ENCODE results near the gene ABCG1. TPM values are rescaled to one million over a fixed set of nuclear protein-coding genes. Genes with fewer than 3 reads are reported as not detected.

Gene ABCG1
- polyA plus RNA-seq, 2 of the 4 experiments (the other 2 are of a cell fraction): 2.3 to 5.1 TPM

DNA sequence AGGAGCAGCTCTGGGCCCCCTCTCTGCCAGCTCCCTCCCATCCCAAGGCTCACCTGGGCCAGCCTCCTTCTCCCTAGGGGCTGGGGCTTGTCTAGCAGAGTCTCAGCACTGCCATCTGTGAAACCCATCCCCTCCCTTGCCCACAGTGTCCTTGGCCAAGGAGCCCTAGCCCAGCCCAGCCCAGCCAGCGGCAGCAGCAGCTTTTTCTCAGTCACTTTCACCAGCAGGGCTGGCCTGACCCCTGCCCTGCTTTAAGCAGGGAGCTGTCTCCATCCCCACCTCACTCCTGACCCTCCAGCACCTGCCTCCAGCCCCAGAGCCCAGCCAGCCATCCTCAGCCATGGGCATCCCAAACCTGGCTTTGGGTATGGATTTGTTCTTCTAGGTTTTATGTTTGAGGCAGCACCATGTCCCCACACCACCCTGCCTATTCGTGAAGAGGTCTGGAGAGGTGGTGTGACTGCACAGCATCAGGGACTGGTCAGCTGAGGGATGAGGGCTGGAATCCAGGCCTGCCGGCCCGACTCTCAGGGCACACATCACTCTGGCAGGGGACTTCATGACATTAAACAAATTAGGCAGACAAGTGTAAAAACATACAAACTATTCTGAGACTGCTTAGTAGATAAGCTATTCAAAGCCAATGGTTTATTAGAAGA is 36.1 kb upstream of the ABCG1 start:
- FAIRE-seq: no peak
- no peak overlapping the region for H3K27ac ChIP-seq
- H3K4me1 ChIP-seq: no peaks in the 10 kb centered on the region
- 40% methylated on average over 3 of the region's 4 CpGs for WGBS (ENCODE audit: missing lambda C conversion rate)
- ChIA-PET CTCF (interaction anchor here (0.8 to 1.2 kb wide), 2 partner anchors 37 to 38 kb away, joined by 3 read pairs; no protein-coding TSS in a partner anchor), POLR2A (no interaction called here)
- H3K4me2 ChIP-seq: no peak overlapping the region
- H3K9me3 ChIP-seq: no peaks in the 10 kb centered on the region
- H3K4me3 ChIP-seq: no peak overlapping the region
- DNase-seq (ENCODE audit: low read depth in 1 of 2, low spot score in 1 of 2): no peak
- TF ChIP-seq EHF (CRISPR knock-in tag; IDR thresholded peaks at IDR 0.05) (no peak), HEYL (CRISPR knock-in tag; IDR thresholded peaks at IDR 0.05) (no peak), RAD21 (conservative IDR thresholded peaks at IDR 0.05 in 1 of 2, IDR thresholded peaks at IDR 0.05 in 1 of 2) (no peak), ZSCAN20 (CRISPR knock-in tag; IDR thresholded peaks at IDR 0.05) (no peak), RCOR1 (IDR thresholded peaks at IDR 0.05; ENCODE audit: low read depth, low read length) (no peak), HOXB13 (CRISPR knock-in tag; IDR thresholded peaks at IDR 0.05; ENCODE audit: low read depth) (no peak), CBX2 (IDR thresholded peaks at IDR 0.05; ENCODE audit: borderline replicate concordance, low read depth) (no peak), JUNB (IDR thresholded peaks at IDR 0.05) (no peak), FOSB (CRISPR knock-in tag; IDR thresholded peaks at IDR 0.05) (no peak), POLR2AphosphoS2 (conservative IDR thresholded peaks at IDR 0.05; ENCODE audit: low read length) (no peak), CBX8 (IDR thresholded peaks at IDR 0.05) (no peak), TFCP2L1 (CRISPR knock-in tag; IDR thresholded peaks at IDR 0.05) (no peak), GATA3 (IDR thresholded peaks at IDR 0.05; ENCODE audit: borderline replicate concordance) (no peak)
- TF ChIP-seq, protein P1, sequence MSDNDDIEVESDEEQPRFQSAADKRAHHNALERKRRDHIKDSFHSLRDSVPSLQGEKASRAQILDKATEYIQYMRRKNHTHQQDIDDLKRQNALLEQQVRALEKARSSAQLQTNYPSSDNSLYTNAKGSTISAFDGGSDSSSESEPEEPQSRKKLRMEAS (IDR thresholded peaks at IDR 0.05): no peak
- TF ChIP-seq, protein P2, sequence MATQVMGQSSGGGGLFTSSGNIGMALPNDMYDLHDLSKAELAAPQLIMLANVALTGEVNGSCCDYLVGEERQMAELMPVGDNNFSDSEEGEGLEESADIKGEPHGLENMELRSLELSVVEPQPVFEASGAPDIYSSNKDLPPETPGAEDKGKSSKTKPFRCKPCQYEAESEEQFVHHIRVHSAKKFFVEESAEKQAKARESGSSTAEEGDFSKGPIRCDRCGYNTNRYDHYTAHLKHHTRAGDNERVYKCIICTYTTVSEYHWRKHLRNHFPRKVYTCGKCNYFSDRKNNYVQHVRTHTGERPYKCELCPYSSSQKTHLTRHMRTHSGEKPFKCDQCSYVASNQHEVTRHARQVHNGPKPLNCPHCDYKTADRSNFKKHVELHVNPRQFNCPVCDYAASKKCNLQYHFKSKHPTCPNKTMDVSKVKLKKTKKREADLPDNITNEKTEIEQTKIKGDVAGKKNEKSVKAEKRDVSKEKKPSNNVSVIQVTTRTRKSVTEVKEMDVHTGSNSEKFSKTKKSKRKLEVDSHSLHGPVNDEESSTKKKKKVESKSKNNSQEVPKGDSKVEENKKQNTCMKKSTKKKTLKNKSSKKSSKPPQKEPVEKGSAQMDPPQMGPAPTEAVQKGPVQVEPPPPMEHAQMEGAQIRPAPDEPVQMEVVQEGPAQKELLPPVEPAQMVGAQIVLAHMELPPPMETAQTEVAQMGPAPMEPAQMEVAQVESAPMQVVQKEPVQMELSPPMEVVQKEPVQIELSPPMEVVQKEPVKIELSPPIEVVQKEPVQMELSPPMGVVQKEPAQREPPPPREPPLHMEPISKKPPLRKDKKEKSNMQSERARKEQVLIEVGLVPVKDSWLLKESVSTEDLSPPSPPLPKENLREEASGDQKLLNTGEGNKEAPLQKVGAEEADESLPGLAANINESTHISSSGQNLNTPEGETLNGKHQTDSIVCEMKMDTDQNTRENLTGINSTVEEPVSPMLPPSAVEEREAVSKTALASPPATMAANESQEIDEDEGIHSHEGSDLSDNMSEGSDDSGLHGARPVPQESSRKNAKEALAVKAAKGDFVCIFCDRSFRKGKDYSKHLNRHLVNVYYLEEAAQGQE (IDR thresholded peaks at IDR 0.05): no peak
- TF ChIP-seq, protein P3, sequence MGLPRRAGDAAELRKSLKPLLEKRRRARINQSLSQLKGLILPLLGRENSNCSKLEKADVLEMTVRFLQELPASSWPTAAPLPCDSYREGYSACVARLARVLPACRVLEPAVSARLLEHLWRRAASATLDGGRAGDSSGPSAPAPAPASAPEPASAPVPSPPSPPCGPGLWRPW (IDR thresholded peaks at IDR 0.05): no peak
- TF ChIP-seq, protein P4, sequence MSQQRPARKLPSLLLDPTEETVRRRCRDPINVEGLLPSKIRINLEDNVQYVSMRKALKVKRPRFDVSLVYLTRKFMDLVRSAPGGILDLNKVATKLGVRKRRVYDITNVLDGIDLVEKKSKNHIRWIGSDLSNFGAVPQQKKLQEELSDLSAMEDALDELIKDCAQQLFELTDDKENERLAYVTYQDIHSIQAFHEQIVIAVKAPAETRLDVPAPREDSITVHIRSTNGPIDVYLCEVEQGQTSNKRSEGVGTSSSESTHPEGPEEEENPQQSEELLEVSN (IDR thresholded peaks at IDR 0.05; ENCODE audit: borderline replicate concordance, low read depth): no peak
- no peak for ATAC-seq

DNA sequence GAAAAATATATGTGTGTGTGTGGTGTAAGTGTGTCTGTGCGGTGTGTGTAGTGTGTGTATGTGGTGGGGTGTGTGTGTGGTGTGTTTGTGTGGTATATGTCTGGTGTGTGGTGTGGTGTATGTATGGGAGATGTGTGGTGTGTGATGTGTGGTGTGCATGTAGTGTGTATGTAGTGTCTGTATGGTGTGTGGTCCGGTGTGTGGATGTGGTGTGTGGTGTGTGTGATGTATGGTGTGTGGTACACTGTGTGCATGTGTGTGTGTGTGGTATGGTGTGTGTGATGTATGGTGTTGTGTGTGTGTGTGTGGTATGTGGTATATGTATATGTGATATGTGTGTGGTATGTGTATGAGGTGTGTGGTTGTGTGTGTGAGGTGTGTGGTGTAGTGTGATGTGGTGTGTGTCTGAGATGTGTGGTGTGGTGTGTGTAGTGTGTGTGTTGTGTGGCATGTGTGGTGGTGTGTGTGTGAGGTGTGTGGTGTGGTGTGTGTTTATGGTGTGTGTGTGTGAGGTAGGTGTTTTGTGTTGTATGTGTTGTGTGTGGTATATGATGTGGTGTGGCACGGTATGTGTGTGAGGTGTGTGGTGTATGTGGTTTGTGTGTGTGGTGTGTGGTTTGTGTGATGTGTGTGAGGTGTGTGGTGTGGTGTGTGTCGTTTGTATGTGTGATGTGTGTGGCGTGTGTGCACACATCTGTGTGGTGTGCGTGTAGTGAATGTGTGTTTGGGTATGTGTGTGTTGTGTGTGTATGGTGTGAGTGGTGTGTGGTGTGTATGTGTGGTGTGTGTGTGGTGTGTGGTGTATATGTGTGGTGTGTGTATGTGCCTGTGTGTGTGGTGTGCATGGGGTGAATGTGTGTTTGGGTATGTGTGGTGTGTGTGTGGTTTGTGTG is 35.3 kb upstream of the ABCG1 start:
- H3K9me3 ChIP-seq: no peaks in the 10 kb centered on the region
- POLR2A ChIA-PET: no interaction called here
- 65% methylated on average over 6 of the region's 6 CpGs for WGBS (ENCODE audit: missing lambda C conversion rate)
- no peak overlapping the region for H3K27ac ChIP-seq
- CTCF ChIA-PET: interaction anchor here (0.8 kb wide), 1 partner anchor 38 kb away, joined by 3 read pairs; no protein-coding TSS in a partner anchor
- no peak overlapping the region for H3K4me2 ChIP-seq
- H3K4me1 ChIP-seq: no peaks in the 10 kb centered on the region
- H3K4me3 ChIP-seq: no peak overlapping the region
- no peak for ATAC-seq
- no peak for DNase-seq (ENCODE audit: low read depth in 1 of 2, low spot score in 1 of 2)
- no peak for FAIRE-seq
- no peak for TF ChIP-seq TP53 (CRISPR knock-in tag; IDR thresholded peaks at IDR 0.05)
- TF ChIP-seq HEYL (CRISPR knock-in tag; IDR thresholded peaks at IDR 0.05): no peak
- TF ChIP-seq RARB (CRISPR knock-in tag; IDR thresholded peaks at IDR 0.05): no peak
